Hypothalamus (tissue), 51 donors: ENCODE results near the gene KLK2.

Experiments
- DNase-seq, 51 donors: peaks; one replicate each; lab custom pipeline; 2025; lab: John Stamatoyannopoulos, UW

Gene KLK2

DNA sequence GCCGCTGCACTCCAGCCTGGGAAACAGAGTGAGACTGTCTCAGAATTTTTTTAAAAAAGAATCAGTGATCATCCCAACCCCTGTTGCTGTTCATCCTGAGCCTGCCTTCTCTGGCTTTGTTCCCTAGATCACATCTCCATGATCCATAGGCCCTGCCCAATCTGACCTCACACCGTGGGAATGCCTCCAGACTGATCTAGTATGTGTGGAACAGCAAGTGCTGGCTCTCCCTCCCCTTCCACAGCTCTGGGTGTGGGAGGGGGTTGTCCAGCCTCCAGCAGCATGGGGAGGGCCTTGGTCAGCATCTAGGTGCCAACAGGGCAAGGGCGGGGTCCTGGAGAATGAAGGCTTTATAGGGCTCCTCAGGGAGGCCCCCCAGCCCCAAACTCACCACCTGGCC is at the start of gene KLK2:
Gene KLK2 (plus strand): TSS at position 384 of the 400 bp plus-strand sequence. CDS start 35 bp downstream, outside the sequence.
- no peak for DNase-seq

DNA sequence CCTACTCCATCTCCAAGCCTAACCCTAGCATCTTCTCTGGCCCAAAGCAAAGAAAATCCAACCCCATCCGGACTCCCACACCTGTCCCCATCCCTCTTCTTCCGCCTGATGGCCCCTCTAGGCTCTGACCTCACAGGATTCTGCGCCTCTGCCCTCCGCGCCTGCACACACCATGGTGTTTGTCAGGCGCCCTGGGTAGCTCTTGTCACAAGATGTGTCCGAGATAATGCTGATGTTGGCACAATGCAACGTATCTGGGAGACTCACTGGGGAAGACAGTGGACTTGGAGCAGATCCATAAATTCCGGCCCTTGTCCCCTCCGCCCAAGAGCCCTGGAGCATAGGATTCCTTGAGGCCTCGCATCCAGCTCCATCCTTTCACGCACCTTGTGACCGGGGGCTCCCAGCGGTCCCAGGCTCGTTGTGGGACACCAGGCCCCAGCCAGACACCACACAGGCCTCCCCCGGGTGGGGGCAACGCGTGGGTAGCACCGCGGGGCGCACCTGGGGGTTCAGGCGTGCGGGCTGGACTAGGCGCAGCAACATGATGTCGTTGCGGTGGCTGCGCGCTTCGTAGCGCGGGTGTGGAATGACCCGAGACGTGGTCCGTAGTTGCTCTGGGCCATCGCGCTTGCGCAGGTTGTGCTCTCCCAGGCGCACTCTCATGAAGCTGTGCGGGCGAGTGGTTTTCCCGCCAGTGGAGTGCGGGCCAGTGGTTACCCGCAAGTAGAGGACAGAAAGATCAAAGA is 46.6 kb upstream of the KLK2 start:
- no peak for DNase-seq

DNA sequence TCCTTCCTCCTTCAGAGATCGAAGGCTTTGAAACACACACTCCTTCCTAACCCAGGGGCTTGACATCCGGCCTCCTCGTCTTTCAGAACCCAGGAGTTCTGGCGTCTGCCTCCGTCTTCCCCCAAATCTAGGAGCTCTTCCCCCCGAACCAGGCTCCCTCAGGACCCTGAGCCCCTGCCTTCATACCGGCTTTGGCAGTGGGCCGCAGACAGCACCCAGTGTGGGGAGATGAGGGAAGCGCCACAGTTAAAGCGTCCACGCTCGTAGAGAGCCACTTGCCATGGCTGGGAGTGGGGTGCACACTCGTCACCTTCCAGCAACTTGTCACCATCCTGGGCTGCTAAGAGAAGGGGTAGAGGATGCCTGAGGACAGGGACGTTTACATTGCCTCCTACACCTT is 45.8 kb upstream of the KLK2 start:
- DNase-seq, result no peak

DNA sequence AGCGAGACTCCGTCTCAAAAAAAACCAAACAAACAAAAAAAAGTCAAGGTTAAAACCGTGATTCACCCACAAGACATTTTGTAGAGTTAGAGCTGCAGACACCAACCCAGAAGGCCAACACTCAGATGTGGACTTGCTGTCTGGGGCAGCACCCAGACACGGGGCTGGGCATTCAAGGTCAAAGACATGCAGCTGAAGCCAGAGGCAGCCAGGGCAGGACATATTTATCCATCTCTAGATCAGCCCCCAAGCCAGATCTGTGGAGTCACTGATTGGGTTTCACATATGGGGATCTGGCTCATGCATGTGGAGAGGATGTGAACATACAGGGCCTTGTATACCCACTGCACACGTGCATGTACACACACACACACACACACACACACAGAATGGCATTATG is 43.4 kb upstream of the KLK2 start:
- no peak for DNase-seq

DNA sequence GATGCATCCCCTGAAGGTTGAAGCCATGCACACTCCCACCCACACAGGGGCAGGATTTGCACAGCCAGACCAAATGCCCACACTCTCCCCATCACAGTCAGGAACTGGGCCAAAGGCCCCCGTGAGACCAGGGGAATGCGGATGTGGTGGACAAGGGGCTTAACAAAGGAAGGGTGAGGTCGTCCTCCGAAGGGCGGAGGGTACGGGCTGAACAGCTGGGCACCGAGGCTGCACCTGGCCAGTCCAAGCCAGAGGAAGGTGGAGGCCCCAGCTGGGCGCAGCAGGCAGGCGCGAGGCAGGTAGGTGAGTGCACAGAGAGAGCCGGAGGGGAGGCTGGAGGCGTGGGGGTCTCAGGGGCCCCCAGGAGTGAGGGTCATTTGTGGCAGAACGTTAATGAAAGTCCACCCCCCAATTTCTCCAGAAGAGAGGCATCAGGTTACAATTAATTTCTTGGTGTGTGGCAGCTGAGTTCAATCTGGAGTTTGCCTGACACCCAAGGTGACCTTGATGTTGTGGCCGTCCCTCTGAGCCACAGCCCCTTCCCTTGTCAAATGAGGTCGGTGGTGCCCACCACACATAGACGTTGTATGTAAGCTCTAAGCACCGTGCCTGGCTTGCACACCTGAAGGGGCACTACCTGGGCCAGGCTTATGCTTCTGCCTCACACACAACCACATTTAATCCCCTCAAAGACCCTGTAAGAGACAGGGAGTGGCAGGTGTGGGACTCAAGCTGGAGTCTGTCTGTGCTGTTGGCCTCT is 42.8 kb upstream of the KLK2 start:
- DNase-seq, result no peak

DNA sequence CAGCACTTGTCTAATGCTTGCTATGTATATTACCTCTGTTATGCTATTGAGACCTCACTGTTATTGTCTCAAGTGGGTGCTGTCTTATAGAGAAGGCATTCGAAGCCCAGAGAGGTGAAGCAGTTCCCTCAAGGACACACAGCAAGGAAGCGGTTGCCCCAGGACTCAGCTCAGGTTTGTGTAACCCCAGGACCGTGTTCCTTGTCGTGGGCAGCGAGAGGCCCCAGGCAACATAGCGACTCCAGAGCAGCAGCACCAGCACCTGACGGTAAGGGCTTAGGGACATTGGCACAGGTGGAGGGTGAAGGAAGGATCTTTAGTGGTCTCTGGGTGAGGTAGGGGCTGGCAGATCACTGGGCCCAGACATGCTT is 42.2 kb upstream of the KLK2 start:
- no peak for DNase-seq

DNA sequence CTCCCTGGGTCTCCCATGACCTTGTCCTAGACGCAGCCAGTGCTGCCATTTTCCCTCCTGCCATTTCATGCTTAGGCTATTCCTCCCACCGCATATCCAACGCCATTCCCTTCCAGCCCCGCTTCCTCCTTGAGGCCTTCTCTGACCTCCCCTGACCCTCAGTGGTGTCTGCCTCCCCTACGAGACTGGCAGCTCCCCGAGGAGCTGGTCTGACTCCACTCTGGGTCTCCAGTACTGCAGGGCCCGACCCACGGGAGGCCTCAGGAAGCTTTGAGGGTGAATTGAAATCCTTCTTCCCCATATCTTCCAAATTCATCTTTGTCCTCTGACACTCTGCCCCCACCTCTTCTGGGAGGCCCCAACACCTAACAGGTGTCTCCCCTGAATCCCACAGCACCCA is 40.6 kb upstream of the KLK2 start:
- no peak for DNase-seq

DNA sequence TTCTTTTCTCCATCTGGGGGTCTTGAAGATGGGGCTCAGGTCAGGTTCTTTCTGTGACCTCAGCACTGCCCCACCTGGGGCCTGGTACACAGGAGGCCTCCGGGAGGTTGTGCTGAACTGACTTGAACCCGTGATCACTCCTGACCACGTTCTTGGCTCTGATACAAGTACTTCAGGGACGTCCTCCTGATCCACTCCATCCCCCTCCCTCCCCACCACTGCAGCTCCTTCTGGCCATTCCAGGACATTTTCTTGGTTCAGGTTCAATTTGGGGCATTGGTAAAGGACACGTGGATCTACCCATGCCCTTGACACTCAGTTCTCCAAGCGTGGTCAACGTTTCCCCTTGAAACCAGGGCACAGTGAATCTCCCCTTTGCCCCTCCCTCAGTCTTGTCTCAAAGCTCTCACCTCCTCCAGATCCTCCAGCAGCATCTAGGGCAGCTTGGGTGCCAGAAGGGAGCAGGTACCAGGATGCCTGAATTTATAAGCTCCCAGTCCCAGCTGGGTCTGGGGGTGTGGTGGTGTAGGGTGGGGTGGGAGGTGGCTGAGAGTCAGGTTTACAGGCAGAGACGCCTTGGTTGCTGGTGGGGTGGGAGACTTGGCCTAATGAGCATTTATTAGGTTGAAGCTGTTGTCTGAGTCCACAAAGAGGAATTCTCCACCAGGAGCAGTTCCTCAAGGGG is 40.0 kb upstream of the KLK2 start, which contains the start of gene KLK15:
Gene KLK15 (minus strand): TSS at position 458 of the 685 bp plus-strand sequence. CDS start 2,082 bp downstream, outside the sequence.
- DNase-seq, result no peak

DNA sequence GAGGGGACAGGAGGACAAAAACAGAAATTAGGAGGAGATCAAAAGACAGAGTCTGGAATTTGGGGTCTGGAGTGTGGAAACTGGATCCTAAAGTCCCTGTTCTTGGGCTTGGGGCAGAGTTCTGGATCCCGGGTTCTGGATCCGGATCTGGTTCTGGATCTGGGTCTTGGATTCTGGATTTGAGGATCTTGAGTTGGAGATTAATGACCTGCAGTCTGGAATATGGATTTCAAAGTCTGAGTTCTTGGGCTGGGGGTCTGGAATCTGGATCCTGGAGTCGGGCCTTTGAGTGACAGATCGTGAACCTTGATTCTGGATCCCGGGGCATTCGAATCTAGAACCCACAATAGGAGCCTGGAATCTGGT is 39.5 kb upstream of the KLK2 start:
- DNase-seq, result no peak

DNA sequence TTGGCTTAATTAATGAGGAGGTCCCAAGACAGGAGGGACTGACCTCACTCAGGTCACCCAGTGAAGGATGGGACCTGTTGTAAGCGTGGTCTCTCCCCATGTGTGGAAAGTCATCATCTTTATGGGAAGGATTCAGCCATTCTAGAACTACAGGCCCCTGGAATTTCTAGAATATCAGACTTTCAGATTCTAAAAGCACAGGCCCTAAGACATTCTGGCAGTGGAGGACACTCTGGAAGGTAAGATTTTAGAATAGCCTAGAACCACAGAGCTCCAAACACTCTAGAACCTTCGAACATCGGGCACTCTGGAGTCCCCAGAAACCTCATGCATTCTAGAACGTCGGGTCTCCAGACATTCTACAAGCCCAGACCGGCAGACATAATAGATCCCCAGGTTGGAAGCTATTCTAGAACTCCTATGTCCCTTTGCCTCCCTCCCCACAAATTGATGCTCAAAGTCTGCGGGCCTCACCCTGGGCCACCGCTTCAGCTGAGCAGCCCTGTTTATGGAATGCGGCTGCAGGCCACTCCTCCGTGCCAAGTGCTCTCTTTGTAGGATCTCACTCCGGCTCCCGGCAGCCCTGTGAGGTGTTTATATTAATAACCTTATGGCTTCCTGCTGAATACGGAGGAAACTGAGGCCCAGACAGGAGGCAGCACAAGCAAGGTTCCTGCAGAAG is 38.0 kb upstream of the KLK2 start:
- DNase-seq, result no peak

DNA sequence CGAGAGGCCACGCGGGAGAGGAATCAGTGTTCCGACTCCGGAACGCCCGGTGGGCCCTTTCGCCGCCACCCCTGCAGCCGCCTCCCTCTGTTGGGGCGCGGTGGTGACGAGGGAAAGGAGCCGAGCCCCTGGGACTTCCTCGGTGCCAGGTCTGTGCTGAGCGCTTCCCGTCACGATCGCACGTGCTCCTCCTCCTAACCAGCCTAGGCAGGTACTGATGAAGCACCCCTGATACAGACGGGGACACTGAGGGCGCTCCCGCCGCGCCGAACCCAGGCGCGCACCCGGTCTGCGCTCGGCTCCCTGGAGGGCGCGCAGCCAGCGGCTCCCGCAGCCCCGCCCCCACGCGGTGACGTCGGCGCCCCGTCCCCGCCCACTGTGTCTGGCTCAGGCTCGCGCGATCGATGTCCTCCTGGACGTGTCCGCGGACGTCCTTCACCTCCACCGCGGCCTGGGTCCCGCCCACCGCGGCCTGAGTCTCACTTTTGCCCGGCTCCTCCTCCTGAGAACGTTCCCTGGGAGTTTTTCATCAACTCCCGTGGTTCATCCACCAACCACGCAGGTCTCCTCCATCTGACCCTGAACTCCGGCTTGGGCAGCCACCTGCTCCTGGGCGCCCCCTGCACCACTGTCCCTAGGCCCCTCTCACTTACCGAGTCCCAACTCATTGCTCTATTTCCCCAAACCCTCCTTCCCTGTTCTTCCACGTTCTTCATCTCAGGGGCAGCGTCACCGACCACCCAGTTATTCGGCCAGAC is 37.3 kb upstream of the KLK2 start:
- peak in 41 of 51 donors; percentile 1 to 72 (median 25) for DNase-seq

DNA sequence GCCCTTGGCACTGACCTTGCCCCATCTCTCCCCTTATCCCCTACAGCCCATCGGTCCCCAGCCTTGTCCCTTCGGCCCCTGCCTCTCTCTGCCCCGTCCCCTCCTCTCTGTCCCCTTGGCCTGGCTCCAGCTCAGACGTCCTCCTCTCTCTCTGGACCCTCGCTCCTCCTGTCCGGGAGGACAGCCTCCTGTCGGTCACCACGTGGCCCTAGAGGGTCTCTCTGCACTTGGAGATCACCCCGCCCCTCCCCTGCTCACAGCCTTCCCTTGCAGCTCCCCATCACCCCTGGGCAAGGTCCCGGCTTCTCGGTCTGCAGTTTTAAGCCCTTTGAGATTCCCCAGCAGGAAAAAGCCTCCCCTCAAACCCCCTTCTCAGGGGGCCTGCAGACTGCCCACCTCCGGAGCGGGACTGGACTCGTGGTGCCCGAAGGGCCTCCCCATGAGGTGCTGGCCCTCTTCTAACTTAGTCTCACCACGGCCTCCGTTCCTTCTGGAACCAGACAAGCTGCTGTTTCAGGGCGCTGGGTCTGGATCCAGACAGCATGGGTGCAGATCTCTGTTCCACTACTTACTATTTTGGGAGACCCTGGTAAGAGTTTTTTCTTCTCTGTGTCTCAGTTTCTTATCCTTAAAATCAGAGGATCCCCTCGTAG is 36.6 kb upstream of the KLK2 start:
- no peak for DNase-seq

DNA sequence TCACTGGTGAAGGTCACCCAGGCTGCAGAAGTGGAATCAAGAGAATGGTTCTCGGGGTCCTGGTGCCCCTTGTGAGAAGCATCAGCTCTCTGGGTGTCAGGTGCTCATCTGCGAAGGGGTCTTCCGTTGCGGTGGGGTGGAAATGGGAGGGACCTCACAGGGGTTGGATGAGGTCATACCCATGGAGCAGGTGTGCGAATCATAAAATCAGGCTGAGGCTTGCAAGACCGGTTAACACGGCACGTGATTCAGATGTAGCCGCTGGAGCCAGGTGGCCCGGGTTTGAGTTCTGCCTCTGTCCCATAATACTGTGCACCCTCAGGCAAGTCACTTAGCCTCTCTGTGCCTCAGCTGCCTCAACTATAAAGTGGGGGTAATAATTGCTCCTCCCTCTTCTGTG is 35.9 kb upstream of the KLK2 start:
- no peak for DNase-seq

DNA sequence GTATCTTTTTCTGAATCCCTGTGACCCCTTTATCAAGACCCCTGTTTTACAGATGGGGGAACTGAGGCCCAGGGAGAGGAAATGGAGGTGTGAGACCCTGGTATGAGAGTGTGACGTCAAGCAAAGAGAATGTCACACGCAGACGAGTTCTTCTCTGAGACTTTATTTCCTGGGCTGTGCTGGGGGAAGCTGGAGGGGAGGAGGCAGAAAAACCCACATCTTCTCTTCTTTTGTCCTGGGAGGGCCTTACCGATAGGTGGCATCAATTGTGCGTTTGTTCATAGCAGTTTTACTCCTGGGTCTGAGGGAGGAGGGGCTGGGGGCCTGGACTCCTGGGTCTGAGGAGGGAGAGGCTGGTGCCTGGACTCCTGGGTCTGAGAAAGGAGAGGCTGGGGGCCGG is 35.0 kb upstream of the KLK2 start:
- no peak for DNase-seq

DNA sequence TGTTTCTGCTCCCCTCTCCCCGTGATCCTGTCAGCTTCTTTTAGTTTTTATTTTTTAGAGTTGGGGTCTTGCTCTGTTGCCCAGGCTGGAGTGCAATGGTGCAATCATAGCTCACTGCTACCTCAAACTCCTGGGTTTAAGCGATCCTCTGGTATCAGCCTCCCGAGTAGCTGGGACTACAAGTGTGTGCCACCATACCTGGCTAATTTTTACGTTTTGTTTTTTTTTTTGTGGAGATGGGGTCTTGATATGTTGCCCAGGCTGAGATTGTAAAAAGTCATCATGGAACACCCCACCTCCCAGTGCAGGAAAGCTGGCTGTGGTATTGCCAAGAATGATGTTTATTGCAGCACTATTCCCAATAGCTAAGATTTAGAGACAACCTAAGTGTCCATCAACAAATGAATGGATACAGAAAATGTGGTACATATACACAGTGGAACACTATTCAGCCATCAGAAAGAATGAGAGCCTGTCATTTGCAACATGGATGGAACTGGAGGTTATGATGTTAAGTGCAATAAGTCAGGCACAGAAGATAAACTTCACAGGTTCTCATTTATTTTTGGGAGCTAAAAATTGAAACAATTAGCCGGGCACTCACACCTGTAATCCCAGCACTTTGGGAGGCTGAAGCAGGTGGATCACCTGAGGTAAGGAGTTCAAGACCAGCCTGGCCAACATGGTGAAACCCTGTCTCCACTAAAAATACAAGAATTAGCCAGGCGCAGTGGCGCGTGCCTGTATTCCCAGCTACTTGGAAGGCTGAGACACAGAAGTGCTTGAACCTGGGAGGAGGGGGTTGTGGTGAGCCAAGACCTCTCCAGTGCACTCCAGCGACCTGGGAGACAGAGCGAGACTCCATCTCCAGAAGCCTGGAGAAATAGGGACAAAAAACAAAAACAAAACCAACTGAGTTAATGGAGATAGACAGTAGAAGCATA is 33.3 kb upstream of the KLK2 start:
- DNase-seq, result no peak

DNA sequence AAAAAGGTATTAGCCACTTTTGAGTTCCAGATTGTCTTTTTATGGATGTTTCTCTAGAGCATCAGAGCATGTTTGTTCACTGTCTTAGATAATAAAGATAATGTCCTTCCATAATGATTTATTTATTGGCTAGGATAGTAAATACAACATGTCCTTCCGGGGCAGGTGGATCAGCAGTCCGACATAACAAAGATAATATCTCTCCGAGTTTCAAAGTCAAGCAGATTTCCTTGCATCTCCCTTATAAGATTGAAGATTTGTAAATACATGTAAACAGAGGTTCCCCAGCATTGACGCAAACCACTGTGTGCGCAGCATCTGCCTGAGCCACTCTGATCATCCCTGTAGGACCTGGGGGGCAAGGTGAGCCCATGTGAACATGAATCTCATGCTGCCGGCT is 31.1 kb upstream of the KLK2 start:
- DNase-seq, result no peak

DNA sequence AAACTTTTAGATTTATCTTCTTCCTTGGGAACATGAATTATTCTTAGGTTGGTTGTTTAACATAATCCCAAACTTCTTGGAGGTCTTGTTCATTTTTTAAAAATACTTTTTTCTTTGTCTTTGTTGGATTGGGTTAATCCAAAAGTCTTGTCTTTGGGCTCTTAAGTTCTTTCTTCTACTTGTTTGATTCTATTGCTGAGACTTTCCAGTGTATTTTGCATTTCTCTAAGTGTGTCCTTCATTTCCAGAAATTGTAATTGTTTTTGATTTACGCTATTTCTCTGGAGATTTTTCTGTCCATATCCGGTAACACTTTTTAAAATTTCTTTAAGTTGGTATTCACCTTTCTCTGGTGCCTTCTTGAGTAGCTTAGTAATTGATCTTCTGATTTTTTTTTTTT is 30.0 kb upstream of the KLK2 start:
- no peak for DNase-seq

DNA sequence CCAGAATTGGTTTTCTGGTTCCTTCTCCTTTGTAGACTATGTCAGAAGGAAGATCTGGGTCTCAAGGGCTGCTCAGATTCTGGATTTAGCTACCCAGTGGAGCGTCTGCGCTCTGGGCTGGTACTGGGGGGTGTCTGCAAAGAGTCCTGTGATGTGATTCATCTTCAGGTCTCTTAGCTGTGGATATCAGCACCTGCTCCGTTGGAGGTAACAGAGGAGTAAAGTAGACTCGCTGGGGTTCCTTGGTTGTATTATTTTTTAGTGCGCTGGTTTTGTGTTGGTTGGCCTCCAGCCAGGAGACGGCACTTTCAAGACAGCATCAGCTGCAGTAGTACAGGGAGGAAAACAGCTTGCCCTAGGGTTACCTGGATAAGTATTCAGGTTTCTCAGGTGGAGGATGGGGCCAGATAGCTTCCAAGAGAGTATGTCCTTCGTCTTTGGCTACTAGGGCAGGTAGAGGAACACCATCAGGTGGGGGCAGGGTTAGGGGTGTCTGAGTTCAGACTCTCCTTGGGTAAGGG is 29.5 kb upstream of the KLK2 start:
- DNase-seq, result no peak
